HG03439 (cell line): ENCODE data around the gene RIC8B.
"Not testable (repeated sequence)": the region's sequence is repeated elsewhere in the genome, so short reads cannot be mapped to it uniquely, and the experiment has no call there.

Experiments
- ATAC-seq: cut with Tn5 transposase; IDR thresholded peaks from one replicate; pipeline ENCODE4 v1.9.1; 2021; ENCODE audit warnings: mild to moderate bottlenecking, moderate library complexity; ENCODE audit not compliant: unreplicated experiment

The RIC8B gene

GRCh38 chr12:106774005-106774807 is at the start of gene RIC8B:
RIC8B (plus strand) TSS chr12:106774682; CDS start chr12:106774746, 64 bp downstream.
- peak; percentile 85 for ATAC-seq

- no peak for ATAC-seq
Measured at GRCh38 chr12:106724934-106725333, 49.5 kb upstream of the RIC8B start.

GRCh38 chr12:106726603-106727202 is 47.8 kb upstream of the RIC8B start:
- not testable (repeated sequence) for ATAC-seq

- no peak for ATAC-seq
Measured at GRCh38 chr12:106729611-106730010, 44.9 kb upstream of the RIC8B start.

GRCh38 chr12:106732890-106733289 is 41.6 kb upstream of the RIC8B start:
- ATAC-seq = no peak

GRCh38 chr12:106733660-106734059 is 40.8 kb upstream of the RIC8B start:
- ATAC-seq = no peak

GRCh38 chr12:106736051-106736957 is 38.2 kb upstream of the RIC8B start:
- no peak for ATAC-seq

- no peak for ATAC-seq
Measured at GRCh38 chr12:106739318-106739717, 35.2 kb upstream of the RIC8B start.

GRCh38 chr12:106739815-106740530 is 34.5 kb upstream of the RIC8B start:
- no peak for ATAC-seq

GRCh38 chr12:106740818-106741217 is 33.7 kb upstream of the RIC8B start:
- ATAC-seq = no peak

GRCh38 chr12:106741247-106741646 is 33.2 kb upstream of the RIC8B start:
- no peak for ATAC-seq

- ATAC-seq = no peak
Measured at GRCh38 chr12:106743270-106743988, 31.1 kb upstream of the RIC8B start.

GRCh38 chr12:106744600-106744999 is 29.9 kb upstream of the RIC8B start:
- no peak for ATAC-seq

GRCh38 chr12:106745181-106745745 is 29.2 kb upstream of the RIC8B start:
- no peak for ATAC-seq

- no peak for ATAC-seq
Measured at GRCh38 chr12:106747973-106748436, 26.5 kb upstream of the RIC8B start.

GRCh38 chr12:106750524-106750923 is 24.0 kb upstream of the RIC8B start:
- ATAC-seq = no peak

- peak; percentile 98 for ATAC-seq
Measured at GRCh38 chr12:106753526-106753925, 21.0 kb upstream of the RIC8B start.

GRCh38 chr12:106754331-106754730 is 20.2 kb upstream of the RIC8B start:
- no peak for ATAC-seq

- ATAC-seq = no peak
Measured at GRCh38 chr12:106757623-106758348, 16.7 kb upstream of the RIC8B start.
